WERI-Rb-1 (cell line): ENCODE measurements around the gene RAD51B.

Experiments used
- DNase-seq: peaks from one replicate; pipeline ENCODE4 v3.0.0-alpha.2; 2020
- H3K27ac ChIP-seq: fragments of 250-450 bp; sonication (Bioruptor Pico); 2 replicates; pipeline ENCODE4 v1.5.1; 2020; ENCODE audit warnings: mild to moderate bottlenecking, moderate library complexity
- H3K27me3 ChIP-seq: fragments of 250-450 bp; sonication (Bioruptor Pico); 2 replicates; pipeline ENCODE4 v1.5.1; 2021; ENCODE audit warnings: mild to moderate bottlenecking, low read depth, moderate library complexity; ENCODE audit not compliant: insufficient read depth, severe bottlenecking
- H3K36me3 ChIP-seq: fragments of 250-450 bp; sonication (Bioruptor Pico); 2 replicates; pipeline ENCODE4 v1.5.1; 2020; ENCODE audit warnings: mild to moderate bottlenecking, moderate library complexity
- H3K4me3 ChIP-seq: 2 replicates; pipeline ENCODE4 v1.5.1; 2011; ENCODE audit warnings: low read depth, mild to moderate bottlenecking, control low read depth, low read length
- H3K9me3 ChIP-seq: fragments of 250-450 bp; sonication (Bioruptor Pico); 2 replicates; pipeline ENCODE4 v1.5.1; 2021; ENCODE audit warnings: mild to moderate bottlenecking, moderate library complexity; ENCODE audit not compliant: severe bottlenecking
- TF ChIP-seq, protein P1 (sequence below): IDR thresholded peaks from 2 replicates; pipeline ENCODE4 v1.5.1; 2011; ENCODE audit warnings: low read depth, mild to moderate bottlenecking, control low read depth, inconsistent platforms, low read length

Gene RAD51B

DNA sequence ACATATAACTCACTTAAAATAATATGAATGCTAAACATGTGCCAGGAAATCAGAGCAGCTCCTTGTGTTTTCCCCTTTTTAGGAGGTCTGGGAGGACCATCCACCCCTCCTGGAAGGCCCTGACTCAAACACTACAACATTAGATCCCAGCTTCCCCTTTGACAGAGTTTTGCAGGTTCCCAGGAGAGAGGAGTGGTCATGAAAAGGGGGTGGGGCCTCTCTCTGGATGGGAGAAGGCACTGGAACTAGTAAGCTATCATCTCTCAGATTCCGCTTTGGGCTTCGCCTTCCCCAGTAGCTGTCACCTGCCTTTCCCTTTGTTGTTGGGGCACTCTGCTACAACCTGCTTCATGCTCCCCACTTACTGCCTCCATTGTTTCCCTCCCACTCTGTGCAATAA, 824.1 kb downstream of the RAD51B start:
- H3K4me3 ChIP-seq, result no peak overlapping the region
- H3K27ac ChIP-seq, result no peak overlapping the region
- TF ChIP-seq, protein P1, sequence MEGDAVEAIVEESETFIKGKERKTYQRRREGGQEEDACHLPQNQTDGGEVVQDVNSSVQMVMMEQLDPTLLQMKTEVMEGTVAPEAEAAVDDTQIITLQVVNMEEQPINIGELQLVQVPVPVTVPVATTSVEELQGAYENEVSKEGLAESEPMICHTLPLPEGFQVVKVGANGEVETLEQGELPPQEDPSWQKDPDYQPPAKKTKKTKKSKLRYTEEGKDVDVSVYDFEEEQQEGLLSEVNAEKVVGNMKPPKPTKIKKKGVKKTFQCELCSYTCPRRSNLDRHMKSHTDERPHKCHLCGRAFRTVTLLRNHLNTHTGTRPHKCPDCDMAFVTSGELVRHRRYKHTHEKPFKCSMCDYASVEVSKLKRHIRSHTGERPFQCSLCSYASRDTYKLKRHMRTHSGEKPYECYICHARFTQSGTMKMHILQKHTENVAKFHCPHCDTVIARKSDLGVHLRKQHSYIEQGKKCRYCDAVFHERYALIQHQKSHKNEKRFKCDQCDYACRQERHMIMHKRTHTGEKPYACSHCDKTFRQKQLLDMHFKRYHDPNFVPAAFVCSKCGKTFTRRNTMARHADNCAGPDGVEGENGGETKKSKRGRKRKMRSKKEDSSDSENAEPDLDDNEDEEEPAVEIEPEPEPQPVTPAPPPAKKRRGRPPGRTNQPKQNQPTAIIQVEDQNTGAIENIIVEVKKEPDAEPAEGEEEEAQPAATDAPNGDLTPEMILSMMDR, result no peak
- H3K27me3 ChIP-seq, result no peaks in the 10 kb centered on the region
- no peaks in the 10 kb centered on the region for H3K36me3 ChIP-seq
- peaks cover 25% of the 10 kb centered on the region for H3K9me3 ChIP-seq
- no peak for DNase-seq

DNA sequence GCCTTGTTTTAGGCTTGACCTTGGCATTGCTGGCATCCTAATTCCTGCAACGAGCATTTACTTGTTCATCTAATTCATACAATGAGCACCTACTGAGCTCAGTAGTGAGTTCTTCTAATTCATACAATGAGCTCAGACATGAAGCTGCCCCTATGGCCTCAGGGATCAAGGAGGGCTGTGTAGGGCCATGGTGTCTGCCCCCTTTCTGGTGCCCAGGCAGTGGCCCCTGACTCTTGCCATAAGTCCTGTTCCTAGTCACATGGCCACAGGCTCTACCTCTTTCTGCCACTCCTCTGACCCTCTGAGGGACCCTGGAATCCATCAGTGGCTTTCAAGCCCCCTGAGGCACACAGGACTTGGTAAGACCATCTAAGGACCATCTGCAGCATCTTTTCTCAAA, 824.5 kb downstream of the RAD51B start:
- Histone ChIP-seq H3K27me3 (no peaks in the 10 kb centered on the region), H3K36me3 (no peaks in the 10 kb centered on the region), H3K9me3 (peaks cover 25% of the 10 kb centered on the region), H3K27ac (no peak overlapping the region), H3K4me3 (no peak overlapping the region)
- no peak for DNase-seq
- TF ChIP-seq, protein P1, result no peak

DNA sequence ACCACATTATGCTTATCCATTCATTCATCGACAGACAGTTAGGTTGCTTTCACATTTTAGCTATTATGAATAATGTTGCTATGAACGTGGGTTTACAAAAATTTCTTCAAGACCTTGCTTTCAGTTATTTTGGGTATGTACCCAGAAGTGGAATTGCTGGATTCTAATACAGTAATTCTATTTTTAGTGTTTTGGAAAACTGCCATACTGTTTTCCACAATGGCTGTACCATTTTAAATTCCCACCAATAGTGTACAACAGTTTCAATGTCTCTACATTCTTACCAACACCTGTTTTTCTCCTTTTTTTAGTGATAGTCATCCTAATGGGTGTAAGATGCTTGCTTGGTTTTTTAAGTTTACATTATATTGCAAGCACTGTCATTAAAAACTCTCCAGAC, 825.8 kb downstream of the RAD51B start:
- H3K27ac ChIP-seq, result no peak overlapping the region
- no peaks in the 10 kb centered on the region for H3K36me3 ChIP-seq
- peaks cover 19% of the 10 kb centered on the region for H3K9me3 ChIP-seq
- H3K4me3 ChIP-seq, result no peak overlapping the region
- no peaks in the 10 kb centered on the region for H3K27me3 ChIP-seq
- no peak for DNase-seq
- TF ChIP-seq, protein P1, result no peak

- no peaks in the 10 kb centered on the region for H3K36me3 ChIP-seq
- no peak overlapping the region for H3K4me3 ChIP-seq
- H3K27me3 ChIP-seq, result no peaks in the 10 kb centered on the region
- H3K27ac ChIP-seq, result no peak overlapping the region
- no peaks in the 10 kb centered on the region for H3K9me3 ChIP-seq
- no peak for DNase-seq
- TF ChIP-seq, protein P1, result no peak
Measured at GRCh38 chr14:68649476-68650189, 830.1 kb downstream of the RAD51B start.

- H3K9me3 ChIP-seq, result no peaks in the 10 kb centered on the region
- TF ChIP-seq, protein P1, result no peak
- no peaks in the 10 kb centered on the region for H3K27me3 ChIP-seq
- DNase-seq, result no peak
- H3K27ac ChIP-seq, result no peak overlapping the region
- no peak overlapping the region for H3K4me3 ChIP-seq
- H3K36me3 ChIP-seq, result no peaks in the 10 kb centered on the region
Measured at GRCh38 chr14:68650404-68650994, 830.9 kb downstream of the RAD51B start.
